ENCODE measurements around the gene PRR5L. TPM values are rescaled to one million over a fixed set of nuclear protein-coding genes. Genes with fewer than 3 reads are reported as not detected.

Gene PRR5L
- total RNA-seq, 1 donor from 2014 or later: 14.7 TPM

GRCh38 chr11:36488096-36488495 is 192.0 kb downstream of the PRR5L start:
- no peaks in the 10 kb centered on the region for H3K4me1 ChIP-seq
- H3K27me3 Mint-ChIP-seq (ENCODE audit: insufficient read depth, low read depth): no peaks in the 10 kb centered on the region
- H3F3A ChIP-seq (ENCODE audit: low read depth): peaks cover under 1% of the 10 kb centered on the region
- no peak overlapping the region for H3K4me2 ChIP-seq
- no peaks in the 10 kb centered on the region for H3K79me2 ChIP-seq (ENCODE audit: low read depth)
- peaks cover 8% of the 10 kb centered on the region for H3K9me3 Mint-ChIP-seq
- H3K4me3 Mint-ChIP-seq: no peak overlapping the region
- no peaks in the 10 kb centered on the region for H3K27me3 ChIP-seq
- no peak overlapping the region for H3K27ac ChIP-seq
- H3K36me3 ChIP-seq: peaks cover 6% of the 10 kb centered on the region
- H3K36me3 Mint-ChIP-seq: peaks cover 36% of the 10 kb centered on the region
- DNase-seq (ENCODE audit: low spot score): no peak
- no peak overlapping the region for H3K4me3 ChIP-seq
- H3K4me1 Mint-ChIP-seq: no peaks in the 10 kb centered on the region
- no peak overlapping the region for H3K27ac Mint-ChIP-seq
- no peaks in the 10 kb centered on the region for H4K20me1 ChIP-seq (ENCODE audit: low read depth)
- no peaks in the 10 kb centered on the region for H3K9me3 ChIP-seq (ENCODE audit: low read depth)
- no peak overlapping the region for H2AFZ ChIP-seq (replicated peaks)
- TF ChIP-seq EZH2 (IDR thresholded peaks at IDR 0.05): no peak
- no peak for TF ChIP-seq CTCF (IDR thresholded peaks at IDR 0.05)
- no peak for TF ChIP-seq EZH2phosphoT487 (IDR thresholded peaks at IDR 0.05)
- H3K9ac ChIP-seq: no peak overlapping the region

GRCh38 chr11:36490026-36490806 is 194.1 kb downstream of the PRR5L start:
- Histone ChIP-seq H3K27me3 (no peaks in the 10 kb centered on the region), H3F3A (ENCODE audit: low read depth) (peaks cover 18% of the 10 kb centered on the region), H3K79me2 (ENCODE audit: low read depth) (no peaks in the 10 kb centered on the region), H3K27ac (no peak overlapping the region), H3K4me1 (no peaks in the 10 kb centered on the region), H3K9me3 (ENCODE audit: low read depth) (no peaks in the 10 kb centered on the region), H3K36me3 (peaks cover 6% of the 10 kb centered on the region), H4K20me1 (ENCODE audit: low read depth) (no peaks in the 10 kb centered on the region), H3K9ac (no peak overlapping the region), H3K4me3 (no peak overlapping the region), H3K4me2 (no peak overlapping the region), H2AFZ (replicated peaks) (no peak overlapping the region)
- DNase-seq (ENCODE audit: low spot score): no peak
- Mint-ChIP-seq H3K4me3 (no peak overlapping the region), H3K9me3 (no peaks in the 10 kb centered on the region), H3K4me1 (no peaks in the 10 kb centered on the region), H3K27ac (no peak overlapping the region), H3K36me3 (peaks cover 28% of the 10 kb centered on the region), H3K27me3 (ENCODE audit: insufficient read depth, low read depth) (no peaks in the 10 kb centered on the region)
- TF ChIP-seq CTCF (IDR thresholded peaks at IDR 0.05) (no peak), EZH2phosphoT487 (IDR thresholded peaks at IDR 0.05) (no peak), EZH2 (IDR thresholded peaks at IDR 0.05) (no peak)

GRCh38 chr11:36492724-36493304 is 196.7 kb downstream of the PRR5L start:
- Histone ChIP-seq H3K36me3 (peaks cover 16% of the 10 kb centered on the region), H3K4me2 (no peak overlapping the region), H4K20me1 (ENCODE audit: low read depth) (no peaks in the 10 kb centered on the region), H3K79me2 (ENCODE audit: low read depth) (no peaks in the 10 kb centered on the region), H3K27me3 (no peaks in the 10 kb centered on the region), H3K4me1 (no peaks in the 10 kb centered on the region), H3K4me3 (no peak overlapping the region), H3K9ac (no peak overlapping the region), H3K9me3 (ENCODE audit: low read depth) (no peaks in the 10 kb centered on the region), H3K27ac (no peak overlapping the region), H3F3A (ENCODE audit: low read depth) (peaks cover 22% of the 10 kb centered on the region), H2AFZ (replicated peaks) (no peak overlapping the region)
- peak; percentile 51 for DNase-seq (ENCODE audit: low spot score)
- TF ChIP-seq EZH2phosphoT487 (IDR thresholded peaks at IDR 0.05): no peak
- peak; percentile 92 for TF ChIP-seq CTCF (IDR thresholded peaks at IDR 0.05)
- Mint-ChIP-seq H3K27me3 (ENCODE audit: insufficient read depth, low read depth) (no peaks in the 10 kb centered on the region), H3K4me1 (no peaks in the 10 kb centered on the region), H3K4me3 (no peak overlapping the region), H3K9me3 (no peaks in the 10 kb centered on the region), H3K27ac (no peak overlapping the region), H3K36me3 (peaks cover 27% of the 10 kb centered on the region)

All from neural progenitor cell (in vitro differentiated cells).